ENCODE data around the gene PVRIG.
"Not testable (repeated sequence)": the region's sequence is repeated elsewhere in the genome, so short reads cannot be mapped to it uniquely, and the experiment has no call there.

PVRIG gene

DNA sequence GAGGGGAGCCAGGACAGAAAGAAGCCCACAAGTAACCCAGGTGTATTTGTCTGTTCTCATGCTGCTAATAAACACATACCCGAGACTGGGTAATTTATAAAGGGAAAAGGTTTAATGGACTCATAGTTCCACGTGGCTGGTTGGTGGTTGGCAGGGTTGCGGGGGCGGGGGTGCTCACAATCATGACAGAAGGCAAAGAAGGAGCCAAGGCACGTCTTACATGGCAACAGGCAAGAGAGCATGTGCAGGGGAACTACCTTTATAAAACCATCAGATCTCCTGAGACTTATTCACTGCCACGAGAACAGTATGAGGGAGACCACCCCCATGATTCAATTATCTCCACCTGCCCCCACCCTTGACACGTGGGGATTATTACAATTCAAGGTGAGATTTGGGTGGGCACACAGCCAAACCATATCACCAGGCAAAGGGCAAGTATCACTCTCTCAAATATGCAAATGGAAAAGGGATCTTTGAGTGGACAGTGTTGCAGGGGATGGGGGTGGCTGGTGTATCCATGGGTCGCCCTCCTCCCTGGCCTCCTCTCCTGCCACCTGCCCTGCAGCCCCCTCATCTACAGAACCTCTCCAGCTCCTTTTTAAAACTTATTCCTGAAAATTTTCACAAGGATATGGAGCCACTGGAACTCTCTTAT, 15.0 kb downstream of the PVRIG start:
- DNase-seq (ENCODE audit: low spot score): not testable (repeated sequence)

DNA sequence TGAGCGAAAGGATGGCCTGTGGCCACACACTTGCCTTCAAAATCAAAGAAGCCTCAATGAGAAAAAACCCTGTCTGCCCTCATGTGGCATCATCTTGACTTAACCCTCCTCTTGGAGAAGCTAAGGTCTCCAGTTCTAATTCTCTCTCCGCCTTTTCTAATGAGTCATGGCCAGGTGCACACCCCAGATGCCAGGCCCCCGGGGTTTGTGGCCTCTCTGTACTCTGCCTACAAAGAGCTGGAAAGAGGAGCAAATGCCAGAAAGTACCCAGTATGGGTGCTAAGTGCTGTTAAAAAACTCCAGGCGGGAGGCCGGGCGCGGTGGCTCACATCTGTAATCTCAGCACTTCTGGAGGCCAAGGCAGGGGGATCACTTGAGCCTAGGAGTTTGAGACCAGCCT, 20.2 kb downstream of the PVRIG start:
- not testable (repeated sequence) for DNase-seq (ENCODE audit: low spot score)

DNA sequence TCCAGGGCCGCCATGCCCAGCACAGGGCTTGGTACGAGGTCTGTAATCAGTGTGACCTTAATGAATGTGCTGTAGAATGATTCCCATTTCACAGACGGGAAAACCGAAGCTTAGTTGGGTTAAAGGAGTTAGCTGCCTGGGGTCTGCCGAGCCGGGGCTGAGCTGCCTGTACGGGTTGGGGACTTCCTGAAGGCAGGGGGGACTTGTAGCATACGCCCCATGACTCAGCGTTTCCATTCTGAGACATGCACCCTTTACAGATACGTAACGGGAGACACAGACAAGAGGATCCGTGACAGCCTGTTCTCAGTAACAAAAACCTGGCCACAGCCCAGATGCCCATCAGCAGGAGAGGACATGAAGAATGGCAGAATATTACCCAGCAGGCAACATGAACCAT, 23.6 kb downstream of the PVRIG start:
- not testable (repeated sequence) for DNase-seq (ENCODE audit: low spot score)

DNA sequence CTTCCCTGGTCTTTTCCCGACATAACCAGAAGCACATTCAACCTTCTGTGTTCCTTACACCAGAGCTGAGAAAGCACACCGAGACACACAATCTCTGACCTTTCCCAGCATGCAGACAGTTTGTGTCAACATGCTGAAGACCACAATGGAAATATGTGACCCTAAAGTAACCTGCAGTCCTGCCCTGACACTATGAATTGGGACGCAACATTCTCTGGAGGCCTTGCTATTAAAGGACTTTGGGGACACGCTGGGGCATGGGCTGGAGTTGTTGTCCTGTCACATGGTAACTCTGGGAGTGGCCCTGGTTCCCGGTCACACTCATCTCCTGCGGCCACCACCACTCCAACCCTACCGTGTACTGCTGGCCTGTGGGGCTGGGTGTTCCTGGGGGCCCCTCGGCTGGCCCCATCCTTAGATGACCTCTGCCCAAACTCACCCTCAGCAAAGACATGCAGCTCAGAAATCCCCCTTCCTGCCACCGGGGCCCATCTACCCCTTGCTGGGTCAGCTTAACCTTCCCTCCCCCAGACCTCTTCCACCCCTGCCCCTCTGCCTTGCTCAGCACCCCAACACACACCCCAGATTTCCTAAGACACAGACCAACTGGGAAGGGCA, 25.3 kb downstream of the PVRIG start:
- not testable (repeated sequence) for DNase-seq (ENCODE audit: low spot score)

DNA sequence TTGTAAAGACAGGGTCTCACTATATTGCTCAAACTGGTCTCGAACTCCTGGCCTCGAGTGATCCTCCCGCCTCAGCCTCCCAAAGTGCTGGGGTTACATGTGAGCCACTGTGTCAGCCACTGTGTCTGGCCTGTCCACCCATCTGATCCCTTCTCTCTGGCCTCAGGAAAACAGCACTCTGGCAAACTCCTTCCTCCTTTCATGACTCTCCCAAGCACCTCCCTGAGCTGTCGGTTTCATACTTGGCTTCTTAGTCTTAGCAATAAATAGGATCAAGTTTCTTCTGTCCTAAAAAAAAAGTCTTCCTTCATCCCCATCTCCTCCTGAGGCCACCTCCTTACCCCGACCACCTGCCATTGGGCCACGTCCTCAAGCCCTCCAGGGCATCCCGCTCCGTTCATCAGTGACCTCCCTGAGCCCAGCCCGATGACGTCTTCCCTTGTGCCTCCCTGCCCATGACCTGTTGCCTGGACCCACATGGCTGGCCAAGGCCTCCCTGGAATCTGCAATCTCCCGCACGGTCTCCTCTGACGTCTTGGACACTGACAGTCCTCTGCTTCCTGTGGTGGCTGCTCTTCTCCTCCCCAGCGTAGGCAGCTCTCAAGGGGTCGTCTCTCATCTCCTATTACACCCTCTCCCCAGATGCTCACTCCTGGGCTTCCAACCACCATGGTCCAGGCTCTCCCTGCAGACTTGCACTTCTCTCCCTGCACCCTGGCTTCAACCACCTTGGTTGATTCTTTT, 26.5 kb downstream of the PVRIG start:
- not testable (repeated sequence) for DNase-seq (ENCODE audit: low spot score)

GRCh38 chr7:100246865-100247137, 27.1 kb downstream of the PVRIG start:
- not testable (repeated sequence) for DNase-seq (ENCODE audit: low spot score)

DNA sequence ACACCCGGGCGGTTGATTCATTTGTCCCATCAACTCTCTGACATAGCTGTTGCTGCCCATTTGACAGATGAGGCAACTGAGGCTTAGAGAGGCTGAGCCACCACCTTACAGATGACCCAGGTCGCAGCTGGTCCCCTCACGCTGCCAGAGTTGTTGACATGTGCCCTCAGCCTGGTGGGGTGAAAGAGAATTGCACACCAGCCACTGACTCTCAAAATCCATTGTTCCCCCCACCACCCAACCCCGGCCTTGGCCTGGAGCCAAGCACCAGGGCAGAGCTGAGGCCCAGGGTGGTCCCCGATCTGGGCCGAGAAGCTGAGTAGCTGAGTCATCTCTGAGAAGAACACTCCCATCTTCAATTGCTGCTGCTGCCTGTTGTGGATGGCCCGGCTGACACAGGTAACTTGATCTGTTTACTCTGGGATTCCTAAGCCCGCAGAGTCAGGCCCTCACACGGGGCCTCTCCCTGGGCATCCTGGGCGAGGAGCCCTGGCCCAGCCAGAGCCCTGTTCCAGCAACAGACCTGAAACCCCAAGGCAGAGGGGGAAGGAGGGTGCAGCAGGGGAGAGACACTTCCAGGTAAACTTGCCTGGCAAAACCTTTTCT, 27.5 kb downstream of the PVRIG start:
- no peak for DNase-seq (ENCODE audit: low spot score)

DNA sequence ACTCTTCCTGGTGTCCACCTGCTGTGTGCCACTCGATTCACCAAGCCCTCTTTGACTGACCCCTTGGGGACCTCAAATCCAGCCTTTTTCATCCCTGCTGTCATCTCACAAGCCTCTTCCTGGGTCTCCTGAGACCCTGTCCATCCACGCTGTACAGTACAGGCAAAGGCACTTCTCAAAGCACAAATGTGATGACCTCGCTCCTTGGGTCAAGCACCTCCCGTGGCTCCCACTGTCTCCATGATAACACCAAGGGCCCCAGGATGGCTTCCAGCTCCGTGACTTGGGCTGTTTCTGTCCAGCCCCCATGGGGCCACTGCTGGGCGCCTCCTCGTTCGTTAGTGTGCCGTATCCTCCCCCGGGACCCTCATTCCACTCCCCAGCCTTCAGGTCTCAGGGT, 28.7 kb downstream of the PVRIG start:
- no peak for DNase-seq (ENCODE audit: low spot score)

GRCh38 chr7:100257017-100257416, 37.3 kb downstream of the PVRIG start:
- no peak for DNase-seq (ENCODE audit: low spot score)

DNA sequence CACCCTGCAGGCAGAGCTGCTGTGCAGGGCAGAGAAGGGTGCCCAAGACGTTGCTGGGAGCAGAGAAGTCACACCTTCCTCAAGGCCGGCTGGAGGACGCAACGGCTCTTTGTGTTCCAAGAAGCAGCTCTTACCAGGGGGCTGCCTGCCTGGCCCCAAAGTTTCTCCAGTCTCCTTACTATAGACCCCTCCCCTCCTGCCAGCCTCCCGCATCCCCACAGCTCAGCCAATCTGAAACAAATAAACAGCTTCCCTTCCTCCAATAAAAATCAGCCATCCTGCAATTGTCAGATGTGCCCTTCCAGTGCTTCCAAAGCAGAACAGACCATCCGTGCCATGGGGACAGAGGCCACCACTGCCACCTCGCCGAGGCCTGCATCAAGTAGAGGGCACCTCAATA, 40.2 kb downstream of the PVRIG start:
- not testable (repeated sequence) for DNase-seq (ENCODE audit: low spot score)

DNA sequence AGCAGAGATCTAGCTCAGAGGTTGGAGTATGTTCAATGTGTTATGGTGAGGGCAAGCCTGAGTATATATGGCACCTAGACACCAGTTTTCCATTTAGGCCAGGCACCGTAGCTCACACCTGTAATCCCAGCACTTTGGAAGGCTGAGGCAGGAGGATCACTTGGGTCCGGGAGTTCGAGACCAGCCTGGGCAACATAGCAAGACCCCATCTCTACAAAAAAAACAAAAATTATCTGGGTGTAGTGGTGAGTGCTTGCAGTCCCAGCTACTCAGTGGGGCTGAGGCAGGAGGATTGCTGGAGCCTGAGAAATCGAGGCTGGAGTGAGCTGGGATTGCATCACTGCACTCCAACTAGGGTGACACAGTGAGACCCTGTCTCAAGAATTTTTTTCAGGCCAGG, 43.1 kb downstream of the PVRIG start:
- DNase-seq (ENCODE audit: low spot score): not testable (repeated sequence)

GRCh38 chr7:100264223-100264622, 44.5 kb downstream of the PVRIG start:
- not testable (repeated sequence) for DNase-seq (ENCODE audit: low spot score)

GRCh38 chr7:100264669-100265165, 45.0 kb downstream of the PVRIG start:
- DNase-seq (ENCODE audit: low spot score): not testable (repeated sequence)

GRCh38 chr7:100265851-100266250, 46.1 kb downstream of the PVRIG start:
- not testable (repeated sequence) for DNase-seq (ENCODE audit: low spot score)

- DNase-seq (ENCODE audit: low spot score): no peak
Observed at GRCh38 chr7:100266576-100267354, 47.0 kb downstream of the PVRIG start.

- DNase-seq (ENCODE audit: low spot score): no peak
Observed at GRCh38 chr7:100267648-100268047, 47.9 kb downstream of the PVRIG start.

DNA sequence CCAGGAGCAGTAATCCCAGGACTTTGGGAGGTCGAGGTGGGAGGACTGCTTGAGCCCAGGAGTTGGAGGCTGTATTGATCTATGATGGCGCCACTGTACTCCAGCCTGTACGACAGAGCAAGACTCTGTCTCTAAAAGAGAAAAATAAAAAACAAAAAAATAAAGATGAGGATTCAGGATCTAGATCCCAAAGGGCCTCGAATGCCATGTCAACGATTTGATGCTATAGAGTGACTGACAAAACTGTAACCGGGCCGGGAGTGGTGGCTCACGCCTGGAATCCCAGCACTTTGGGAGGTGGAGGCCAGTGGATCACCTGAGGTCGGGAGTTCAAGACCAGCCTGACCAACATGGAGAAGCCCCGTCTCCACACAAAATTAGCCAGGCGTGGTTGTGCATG, 49.1 kb downstream of the PVRIG start:
- not testable (repeated sequence) for DNase-seq (ENCODE audit: low spot score)

- DNase-seq (ENCODE audit: low spot score): not testable (repeated sequence)
Observed at GRCh38 chr7:100269306-100270045, 49.7 kb downstream of the PVRIG start.

- DNase-seq (ENCODE audit: low spot score): not testable (repeated sequence)
Observed at GRCh38 chr7:100270046-100270918, 50.5 kb downstream of the PVRIG start.

Measured in kidney capillary endothelial cell (primary cell).